GOT3 (cell line): ENCODE measurements around the gene SNRNP70.
"Not testable (repeated sequence)": the region's sequence is repeated elsewhere in the genome, so short reads cannot be mapped to it uniquely, and the experiment has no call there.

ENCODE experiments used
- DNase-seq: peaks from one replicate; lab custom pipeline; 2025; ENCODE audit warnings: mixed read lengths; lab: John Stamatoyannopoulos, UW

The SNRNP70 gene

DNA sequence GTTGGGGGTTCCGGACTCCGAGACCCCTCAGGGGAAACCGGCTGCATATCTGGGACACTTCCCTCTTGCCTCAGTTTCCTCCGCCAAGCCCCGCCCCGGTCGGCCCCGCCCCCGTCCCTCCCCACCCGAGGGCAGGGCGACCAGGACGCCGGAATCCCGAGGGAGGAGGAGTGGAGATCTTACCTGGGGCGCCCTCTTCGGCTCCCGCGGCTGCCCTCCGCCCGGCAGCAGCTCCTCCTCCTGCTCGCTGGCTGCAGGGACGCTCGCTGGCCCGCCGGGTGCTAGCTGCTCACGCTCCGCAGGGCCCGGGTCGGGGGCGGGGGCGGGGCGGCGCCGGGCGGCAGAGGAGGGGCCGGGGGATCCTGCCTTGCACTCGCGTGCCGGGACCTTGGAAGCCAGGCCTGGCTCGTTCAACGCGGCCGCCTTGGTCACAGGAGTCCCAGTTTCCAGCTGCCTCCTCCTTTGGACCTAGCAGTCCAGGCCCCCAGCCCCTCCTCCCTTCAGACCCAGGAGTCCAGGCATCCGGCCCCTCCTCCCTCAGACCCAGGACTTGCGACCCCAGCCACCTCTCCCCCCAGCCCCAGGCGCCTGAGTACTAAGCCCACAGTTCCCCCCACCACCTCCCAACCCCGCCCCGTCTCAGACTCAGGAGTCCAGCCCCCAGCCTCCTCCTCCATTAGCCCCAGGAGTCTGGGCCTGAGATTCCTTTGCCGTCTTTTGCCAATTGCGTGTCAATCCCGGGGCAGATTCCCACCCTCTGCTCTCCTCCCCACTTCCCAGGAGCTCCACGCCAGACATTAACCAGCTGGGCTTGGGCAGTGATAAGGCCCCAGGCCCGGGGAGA lies 20.3 kb upstream of the SNRNP70 start, which contains the start of gene NTF4:
Gene NTF4 (minus strand): TSS at position 51 of the 844 bp plus-strand sequence. CDS start 2,821 bp downstream, outside the sequence.
- no peak for DNase-seq

DNA sequence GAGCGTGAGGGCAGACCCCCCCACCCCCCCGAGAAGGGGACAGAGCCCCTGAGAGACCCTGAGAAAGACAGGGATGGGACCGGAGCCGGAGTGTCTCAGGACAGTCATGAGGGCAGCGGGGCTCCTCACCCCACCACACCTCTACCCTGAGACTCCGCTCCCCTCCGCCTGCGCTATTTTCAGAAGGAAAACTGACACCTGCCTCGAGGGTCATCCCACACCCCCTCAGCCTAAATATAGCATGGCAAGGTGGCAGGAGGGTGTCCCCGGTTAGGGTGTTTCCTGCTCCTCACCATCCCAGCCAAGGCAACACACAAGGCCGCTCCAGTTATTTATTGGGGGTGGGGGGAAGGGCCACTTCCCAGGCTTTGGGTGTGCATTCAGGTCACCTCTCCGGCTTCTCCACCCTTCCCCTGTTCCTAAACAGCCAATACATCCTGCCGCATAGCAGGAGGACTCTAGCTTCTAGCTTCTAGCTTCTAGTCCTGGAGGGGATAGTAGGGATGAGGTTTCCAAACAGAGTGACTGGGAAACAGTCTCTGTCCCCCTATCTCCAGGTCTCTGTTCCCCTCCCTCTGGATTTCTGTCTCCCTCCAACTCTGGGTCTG lies 19.2 kb upstream of the SNRNP70 start:
- no peak for DNase-seq

DNA sequence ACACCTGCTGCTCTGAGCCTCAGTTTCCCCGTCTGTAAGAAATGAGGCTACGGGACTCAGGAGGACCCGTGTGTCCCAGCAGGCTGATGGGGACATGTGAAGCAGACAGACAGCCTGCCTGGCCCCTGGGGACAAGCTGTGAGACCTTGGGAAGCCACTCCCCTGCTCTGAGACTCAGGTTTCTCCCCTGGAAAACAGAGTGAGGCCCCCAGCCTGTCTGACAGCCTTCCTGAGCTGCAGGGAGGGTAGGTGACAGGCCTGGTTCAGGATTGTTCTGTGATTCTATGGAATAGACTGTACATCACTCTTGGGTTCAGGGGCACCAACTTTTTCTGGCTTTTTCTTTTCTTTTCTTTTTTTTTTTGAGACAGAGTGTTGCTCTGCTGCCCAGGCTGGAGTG lies 17.7 kb upstream of the SNRNP70 start:
- DNase-seq, result no peak

DNA sequence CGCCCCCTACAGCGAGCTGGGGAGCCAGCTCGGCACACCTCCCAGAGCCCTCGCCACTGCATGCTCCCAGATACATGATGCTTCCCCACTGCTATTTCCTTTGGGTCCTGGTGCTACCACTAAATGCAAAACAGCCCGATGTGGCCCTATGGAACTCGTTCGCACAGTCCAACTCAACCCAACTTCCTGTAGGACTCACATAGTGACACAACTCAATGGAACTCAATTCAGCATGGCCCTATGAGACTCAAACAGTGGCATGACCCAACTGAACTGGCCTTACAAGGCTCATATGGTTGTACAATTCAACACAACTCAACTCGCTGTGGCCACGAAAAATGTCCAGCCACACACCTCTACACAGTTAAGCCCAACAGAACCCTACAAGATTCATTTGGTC lies 16.2 kb upstream of the SNRNP70 start:
- no peak for DNase-seq

DNA sequence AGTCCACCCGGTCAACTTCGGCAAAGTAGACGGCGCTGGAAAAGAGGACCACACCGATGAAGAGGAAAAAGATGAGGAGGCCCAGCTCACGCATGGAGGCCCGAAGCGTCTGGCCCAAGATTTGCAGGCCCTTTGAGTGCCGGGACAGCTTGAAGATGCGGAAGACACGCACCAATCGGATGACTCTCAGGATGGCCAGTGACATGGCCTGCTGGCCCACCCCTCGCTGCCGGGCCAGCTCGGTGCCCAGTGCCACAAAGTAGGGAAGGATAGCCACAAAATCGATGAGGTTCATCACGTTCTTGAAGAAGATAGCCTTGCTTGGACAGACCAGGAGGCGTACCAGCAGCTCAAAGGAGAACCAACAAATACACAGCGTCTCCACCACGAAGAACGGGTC lies 14.8 kb upstream of the SNRNP70 start:
- no peak for DNase-seq

DNA sequence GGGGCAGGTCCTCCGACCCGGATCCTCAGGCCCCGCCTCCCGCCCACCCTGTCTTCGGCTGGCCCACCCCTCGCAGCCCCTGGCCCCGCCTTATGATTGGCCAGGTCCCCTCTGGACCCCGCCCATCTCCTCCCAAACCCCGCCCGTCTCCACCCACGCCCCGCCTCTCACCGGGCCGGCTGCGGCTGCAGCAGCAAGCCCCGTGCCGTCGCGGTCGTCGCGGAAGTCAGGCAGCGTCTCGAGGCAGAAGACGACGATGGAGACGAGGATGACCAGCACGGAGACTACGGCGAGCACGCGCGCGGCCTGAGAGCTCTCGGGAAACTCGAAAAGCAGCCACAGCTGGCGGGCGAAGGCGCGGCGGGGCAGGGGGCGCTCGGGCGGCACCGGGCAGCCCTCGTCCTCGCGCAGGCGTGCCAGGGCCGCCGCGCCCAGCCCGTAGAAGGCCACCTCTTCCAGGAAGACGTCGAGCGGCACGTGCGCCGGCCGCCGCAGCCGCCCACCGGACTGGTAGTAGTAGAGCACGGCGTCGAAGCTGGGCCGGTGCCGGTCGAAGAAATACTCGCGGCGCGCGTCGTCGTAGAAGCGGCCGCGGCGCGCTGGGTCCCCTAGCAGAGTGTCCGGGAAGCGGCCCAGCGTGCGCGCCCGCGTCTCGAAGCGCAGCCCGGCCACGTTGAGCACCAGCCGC lies 13.2 kb upstream of the SNRNP70 start:
- no peak for DNase-seq

DNA sequence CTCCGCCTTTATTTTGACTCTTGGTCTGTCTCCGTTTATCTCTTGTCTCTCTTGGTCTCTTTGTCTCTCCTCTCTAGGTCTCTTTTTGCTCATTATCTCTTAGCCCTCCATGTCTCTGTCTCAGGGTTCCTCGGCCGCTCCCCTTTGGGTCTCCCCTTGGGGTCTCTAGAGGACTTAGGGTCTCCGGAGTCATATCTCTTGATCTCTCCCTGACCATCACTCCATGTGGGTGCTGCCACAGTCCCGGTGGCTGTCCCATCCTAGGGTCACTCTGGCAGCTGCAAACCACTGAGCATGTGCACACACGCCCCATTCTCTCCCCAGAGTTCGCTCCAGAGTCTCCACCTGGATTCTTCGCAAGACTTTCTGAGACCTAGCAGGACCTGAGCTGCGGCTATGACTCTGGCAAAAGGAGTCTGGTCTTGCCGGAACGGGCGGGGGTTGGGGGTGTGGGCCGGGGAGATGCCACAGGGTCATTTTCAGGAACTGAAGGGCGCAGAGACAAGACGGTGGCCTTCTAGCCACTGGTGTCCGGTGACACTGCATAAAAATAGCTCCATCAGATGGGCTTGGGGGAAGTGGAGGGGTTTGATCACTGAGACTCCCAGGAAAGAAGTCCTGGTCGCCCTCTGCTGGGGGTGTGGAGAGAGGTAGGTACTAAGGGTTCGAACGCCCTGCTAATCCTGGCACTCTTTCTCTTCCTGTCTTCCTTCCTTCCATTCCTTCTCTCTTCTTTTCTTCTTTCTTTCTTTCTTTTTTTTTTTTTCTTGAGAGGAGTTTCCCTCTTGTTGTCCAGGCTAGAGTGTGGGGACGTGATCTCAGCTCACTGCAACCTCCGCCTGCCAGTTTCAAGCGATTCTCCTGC lies 11.5 kb upstream of the SNRNP70 start:
- no peak for DNase-seq

DNA sequence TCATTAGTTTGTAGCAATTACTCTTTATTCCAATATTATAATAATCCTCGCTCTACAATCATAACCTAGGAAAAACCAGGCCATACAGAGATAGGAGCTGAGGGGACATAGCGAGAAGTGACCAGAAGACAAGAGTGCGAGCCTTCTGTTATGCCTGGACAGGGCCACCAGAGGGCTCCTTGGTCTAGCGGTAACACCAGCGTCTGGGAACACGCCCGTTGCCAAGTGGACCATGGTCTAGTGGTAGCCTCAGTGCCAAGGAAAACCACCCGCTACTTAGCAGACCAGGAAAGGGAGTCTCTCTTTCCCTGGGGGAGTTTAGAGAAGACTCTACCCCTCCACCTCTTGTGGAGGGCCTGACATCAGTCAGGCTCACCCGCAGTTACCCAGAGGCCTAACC lies 10.4 kb upstream of the SNRNP70 start:
- DNase-seq, result not testable (repeated sequence)

DNA sequence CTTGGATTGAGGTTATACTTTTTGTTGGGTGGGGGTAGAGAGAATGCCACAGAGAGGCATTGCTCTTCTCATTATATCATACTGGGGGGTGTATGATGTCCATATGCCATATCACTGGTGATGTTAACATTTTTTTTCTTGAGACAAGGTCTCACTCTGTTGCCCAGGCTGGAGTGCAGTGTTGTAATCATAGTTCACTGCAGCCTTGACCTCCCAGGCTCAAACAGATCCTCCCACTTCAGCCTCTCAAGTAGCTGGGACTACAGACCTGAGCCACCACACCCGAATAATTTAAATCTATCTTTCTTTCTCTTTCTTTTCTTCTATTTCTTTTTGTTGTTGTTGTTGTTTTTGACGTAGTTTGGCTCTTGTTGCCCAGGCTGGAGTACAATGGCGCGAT lies 4.9 kb upstream of the SNRNP70 start:
- DNase-seq, result no peak

DNA sequence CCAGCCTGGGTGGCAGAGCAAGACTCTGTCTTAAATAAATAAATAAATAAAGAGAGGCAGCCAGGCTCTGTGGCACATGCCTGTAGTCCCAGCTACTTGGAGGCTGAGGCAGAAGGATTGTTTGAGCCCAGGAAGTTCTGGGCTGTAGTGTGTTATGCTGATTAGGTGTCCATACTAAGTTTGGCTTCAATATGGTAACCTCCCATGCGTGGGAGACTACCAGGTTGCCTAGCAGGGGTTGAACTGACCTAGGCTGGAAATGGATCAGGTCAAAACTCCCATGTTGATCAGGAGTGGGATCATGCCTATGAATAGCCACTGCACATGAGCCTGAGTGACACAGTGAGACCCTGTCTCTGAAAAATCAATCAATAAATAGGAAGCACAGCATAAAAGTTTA lies 4.0 kb upstream of the SNRNP70 start:
- DNase-seq, result no peak

DNA sequence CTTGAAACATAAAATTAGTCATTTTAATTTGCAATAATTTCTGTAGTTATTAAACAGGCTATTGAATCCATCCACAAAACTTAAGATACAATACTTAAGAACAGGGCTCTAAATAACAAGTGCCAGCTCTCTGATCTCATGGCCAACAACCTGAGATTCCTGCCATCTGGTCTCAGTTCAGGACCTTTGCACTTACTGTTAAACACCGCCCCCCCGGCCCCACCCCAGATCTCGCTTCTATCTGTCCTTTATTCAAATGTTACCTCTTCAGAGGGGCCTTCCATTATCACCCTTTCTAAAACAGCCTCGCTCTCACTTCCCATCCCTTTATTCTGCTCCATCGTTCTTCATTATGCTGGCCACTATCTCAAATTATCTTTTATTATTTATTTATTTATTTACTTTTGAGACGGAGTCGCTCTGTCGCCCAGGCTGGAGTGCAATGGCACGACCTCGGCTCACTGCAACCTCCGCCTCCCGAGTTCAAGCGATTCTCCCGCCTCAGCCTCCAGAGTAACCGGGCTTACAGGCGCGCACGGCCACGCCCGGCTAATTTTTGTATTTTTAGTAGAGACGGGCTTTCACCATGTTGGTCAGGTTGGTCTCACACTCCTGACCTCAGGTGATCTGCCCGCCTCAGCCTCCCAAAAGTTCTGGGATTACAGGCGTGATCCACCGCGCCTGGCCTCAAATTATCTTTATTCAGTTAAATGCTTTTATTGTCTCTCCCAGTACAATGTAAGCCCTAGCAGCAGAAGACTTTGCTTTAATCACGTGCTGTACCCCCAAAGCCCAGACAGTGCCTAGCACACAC lies 838 bp upstream of the SNRNP70 start:
- DNase-seq, result no peak

DNA sequence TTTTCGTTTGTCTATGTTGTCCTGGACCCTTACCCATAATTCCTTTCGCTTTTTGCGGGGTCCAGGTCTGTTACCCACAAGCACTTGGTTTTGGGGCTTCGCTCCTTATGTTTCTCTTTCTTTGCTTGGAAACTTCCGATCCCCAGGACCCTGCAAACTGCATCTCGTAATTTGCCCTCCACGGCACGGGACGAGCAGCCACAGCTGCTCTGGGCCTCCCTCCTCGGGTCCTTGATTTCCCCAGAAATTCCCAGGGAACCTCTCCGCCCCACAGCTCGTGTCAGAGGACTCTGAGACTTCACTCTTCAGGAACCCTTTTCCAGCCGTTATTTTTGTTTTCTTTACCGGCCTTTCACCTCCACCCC lies 599 bp downstream of the SNRNP70 start:
- DNase-seq, result no peak

DNA sequence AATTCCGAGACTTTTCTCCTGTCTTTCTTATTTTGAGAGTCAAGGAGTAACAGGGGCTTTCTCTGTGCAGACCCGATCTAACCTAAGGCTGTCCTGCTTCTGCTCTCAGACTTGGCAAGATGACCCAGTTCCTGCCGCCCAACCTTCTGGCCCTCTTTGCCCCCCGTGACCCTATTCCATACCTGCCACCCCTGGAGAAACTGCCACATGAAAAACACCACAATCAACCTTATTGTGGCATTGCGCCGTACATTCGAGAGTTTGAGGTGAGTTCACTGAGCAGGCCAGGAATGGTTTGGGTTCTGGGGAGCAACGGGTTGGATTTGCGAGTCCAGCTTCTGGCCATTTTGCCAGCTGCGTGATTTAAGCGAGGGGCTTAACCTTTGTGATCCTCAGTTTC lies 1.0 kb downstream of the SNRNP70 start:
- no peak for DNase-seq

DNA sequence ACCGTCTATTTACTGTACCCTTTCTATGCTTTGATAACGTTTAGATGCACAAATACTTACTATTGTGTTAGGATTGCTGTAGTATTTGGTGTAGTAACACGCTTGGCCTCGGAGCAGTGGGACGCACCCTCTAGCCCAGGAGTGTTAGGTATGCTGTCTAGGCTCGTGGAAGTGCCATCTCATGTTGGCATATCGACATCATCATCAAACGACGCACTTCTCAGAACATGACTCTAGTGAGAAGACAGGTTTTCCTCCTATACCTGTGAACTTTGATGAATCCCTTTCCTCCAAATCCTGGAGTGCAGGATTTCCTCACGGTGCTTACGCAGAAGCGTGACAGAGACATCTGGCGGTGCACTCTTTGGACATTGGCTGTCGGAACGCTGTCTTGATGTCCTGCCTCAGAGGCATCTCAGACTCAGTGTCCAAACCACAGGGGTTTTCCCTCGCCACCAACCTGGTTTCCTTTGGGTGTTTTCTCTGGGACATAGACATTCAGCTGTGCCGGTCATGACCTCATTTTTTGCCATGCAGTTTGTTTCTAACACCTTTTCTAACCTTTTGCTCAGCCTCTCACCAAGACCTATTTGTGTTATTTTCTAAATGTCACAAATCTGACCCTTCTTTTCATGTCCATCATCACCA lies 6.3 kb downstream of the SNRNP70 start:
- no peak for DNase-seq

DNA sequence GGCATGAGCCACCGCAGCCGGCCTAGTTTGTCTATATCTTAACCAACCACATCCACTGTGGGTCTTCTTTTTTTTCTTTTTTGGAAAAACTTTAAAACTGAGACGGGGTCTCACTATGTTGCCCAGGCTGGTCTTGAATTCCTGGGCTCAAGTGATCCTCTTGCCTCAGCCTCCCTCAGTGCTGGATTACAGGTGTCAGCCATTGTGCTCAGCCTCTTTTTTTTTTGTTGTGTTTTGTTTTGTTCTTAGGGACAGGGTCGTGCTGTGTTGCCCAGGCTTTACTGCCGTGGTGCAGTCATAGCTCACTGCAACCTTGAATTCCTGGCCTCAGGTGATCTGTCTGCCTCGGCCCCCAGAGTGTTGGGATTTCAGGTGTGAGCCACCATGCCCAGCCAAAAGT lies 7.4 kb downstream of the SNRNP70 start:
- DNase-seq, result no peak

DNA sequence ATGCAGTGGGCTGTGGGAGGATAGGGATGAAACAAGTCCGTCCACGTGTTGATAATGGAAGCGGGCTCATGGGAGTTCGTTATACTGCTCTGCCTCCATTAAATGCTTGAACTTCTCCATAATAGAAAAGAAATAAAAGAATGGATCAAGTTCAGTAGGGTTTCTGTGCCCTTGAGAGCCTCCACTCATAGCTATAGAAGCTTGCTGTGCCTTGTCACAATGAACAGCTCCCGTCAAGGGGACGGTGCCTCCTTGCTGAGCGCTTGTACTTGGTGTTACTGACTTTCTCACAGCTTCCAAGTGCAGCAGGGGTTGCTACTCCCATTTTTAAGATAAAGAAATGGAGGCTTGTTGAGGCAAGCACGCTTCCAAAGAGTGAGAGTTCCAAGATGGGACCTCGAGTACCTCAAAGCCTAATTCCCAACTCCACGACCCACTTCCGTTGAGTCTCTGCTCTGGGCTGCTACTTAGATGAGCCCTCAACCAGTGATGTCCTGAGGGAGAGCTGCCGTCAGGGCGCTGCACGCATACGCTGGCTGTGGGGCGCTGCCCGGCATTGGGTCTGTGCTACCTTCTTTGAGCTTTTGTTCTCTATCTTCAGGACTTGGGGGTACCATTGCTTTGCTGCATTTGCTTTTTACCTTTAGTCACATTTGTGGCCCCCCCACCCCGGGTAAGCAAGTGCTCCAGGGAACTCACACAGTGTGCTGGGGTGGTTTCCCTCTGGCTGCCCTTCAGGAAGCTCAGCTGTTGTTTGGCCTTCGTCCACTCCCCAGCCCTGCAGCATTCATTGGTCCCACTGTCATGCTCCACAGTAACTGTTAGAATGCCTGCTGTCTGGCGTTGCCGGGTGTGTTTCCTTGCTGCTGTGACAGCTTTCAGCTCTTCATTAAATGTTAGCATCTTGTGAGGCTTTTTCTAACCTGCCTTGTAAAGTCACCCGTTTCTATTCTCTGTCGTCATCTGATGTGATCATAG lies 9.5 kb downstream of the SNRNP70 start:
- no peak for DNase-seq

DNA sequence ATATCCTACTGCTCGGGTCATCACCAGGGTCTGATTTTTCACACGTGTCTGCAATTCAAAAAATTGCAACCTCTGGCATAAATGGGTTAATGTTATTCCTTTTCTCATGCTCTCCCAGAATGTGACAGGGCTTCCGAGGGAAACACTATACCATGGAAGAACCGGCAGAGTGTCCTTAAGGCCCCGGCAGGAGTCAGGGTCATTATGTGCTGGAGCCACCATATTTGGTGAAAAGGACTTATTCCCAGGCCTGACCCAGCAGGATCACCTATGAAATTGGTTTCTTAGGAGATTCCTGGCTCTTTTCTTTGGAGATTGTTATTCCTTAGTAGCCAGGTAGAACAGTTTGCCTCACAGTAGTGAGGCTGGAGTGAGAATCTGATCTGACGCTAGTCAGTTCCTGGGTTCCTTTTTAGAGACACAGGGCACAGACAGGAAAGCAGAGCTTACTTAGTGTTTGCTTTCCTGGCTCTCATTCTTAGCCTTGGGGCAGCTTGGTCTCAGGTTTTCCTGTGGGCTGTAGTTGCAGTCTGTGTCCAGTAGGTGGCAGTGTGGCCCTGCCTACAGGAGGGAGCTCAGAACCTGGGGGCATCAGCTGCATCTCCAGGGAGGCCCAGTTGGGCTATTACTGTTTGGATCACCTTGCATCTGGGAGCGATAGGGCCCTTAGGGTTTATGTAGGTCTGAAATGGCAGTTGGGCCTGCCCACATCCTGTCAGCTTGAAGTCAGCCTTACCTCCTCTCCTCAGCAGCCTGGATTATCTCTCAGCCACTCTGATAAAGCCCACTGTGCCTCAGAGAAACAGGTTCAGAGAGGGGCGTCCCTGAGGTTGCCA lies 12.4 kb downstream of the SNRNP70 start:
- DNase-seq, result peak; percentile 14

DNA sequence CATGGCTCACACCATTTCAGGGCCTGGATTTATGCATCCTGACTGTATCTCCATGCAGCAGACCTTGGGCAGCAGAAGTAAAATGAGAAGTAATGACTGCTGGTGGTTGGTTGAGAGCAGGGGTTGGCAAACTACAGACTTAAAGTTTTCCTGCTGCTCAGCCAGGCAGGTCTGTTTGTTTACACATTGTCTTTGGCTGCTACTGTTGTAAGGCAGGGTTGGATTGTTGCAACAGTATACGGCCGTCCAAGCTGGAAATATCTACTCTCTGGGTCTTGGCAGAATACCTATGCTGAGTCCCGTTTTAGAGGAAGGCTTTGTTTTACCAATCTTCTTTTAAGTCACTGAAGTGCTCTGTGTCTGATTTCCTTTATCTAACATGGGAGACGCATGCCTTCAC lies 13.5 kb downstream of the SNRNP70 start:
- DNase-seq, result no peak

DNA sequence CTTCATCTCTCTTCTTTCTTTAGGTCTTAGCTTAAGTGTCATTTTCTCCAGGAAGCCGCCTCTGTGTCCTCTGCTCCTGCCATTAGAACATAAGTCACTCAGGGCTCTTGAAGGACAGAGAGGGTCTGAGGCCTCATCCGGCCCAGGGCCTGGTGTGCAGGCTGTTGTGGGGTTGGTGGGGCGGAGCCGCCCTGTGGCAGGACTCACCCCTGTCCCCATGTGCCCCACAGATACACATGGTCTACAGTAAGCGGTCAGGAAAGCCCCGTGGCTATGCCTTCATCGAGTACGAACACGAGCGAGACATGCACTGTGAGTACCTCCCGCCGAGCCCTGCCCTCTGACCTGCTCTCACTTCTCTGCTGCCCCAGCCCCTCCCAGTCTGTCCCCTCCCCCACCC lies 15.9 kb downstream of the SNRNP70 start:
- no peak for DNase-seq
